Mammary epithelial cell (primary cell): ENCODE data around the gene PCDH19.

ENCODE experiments used
- EZH2 ChIP-seq: IDR thresholded peaks from 2 replicates; pipeline ENCODE4 v1.6.1; 2012; ENCODE audit warnings: low read length, inconsistent platforms, borderline replicate concordance
- TF ChIP-seq, protein P1 (sequence below), 2 donors: IDR thresholded peaks in 1 of 2; conservative IDR thresholded peaks in 1 of 2; 2 replicates each; pipeline ENCODE4 v1.5.1; 2011 to 2012; ENCODE audit warnings: inconsistent platforms in 2 of 2, low read length in 2 of 2, mild to moderate bottlenecking in 2 of 2, control low read depth in 1 of 2, low read depth in 1 of 2; ENCODE audit not compliant: insufficient read depth in 1 of 2; ENCODE audit errors: extremely low read depth in 1 of 2

DNA sequence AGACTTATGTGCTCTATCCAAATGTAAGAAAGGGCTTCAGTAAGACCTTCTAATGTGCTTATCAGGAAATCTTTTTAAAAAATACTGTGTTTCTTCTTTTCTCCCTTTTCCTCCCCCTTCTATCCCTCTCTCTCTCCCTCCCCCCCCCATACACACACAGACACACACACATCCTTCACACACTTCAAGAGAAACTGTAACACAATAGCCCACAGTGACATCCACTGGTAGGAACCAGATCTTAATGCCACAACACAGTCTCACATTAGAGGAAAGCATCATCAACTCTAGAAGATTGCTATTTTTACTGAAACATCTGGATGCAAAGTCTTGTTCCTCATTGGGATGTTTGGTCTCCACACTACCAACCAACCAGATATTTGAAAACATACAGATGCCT lies 4.6 kb downstream of the PCDH19 start:
- TF ChIP-seq, protein P1, sequence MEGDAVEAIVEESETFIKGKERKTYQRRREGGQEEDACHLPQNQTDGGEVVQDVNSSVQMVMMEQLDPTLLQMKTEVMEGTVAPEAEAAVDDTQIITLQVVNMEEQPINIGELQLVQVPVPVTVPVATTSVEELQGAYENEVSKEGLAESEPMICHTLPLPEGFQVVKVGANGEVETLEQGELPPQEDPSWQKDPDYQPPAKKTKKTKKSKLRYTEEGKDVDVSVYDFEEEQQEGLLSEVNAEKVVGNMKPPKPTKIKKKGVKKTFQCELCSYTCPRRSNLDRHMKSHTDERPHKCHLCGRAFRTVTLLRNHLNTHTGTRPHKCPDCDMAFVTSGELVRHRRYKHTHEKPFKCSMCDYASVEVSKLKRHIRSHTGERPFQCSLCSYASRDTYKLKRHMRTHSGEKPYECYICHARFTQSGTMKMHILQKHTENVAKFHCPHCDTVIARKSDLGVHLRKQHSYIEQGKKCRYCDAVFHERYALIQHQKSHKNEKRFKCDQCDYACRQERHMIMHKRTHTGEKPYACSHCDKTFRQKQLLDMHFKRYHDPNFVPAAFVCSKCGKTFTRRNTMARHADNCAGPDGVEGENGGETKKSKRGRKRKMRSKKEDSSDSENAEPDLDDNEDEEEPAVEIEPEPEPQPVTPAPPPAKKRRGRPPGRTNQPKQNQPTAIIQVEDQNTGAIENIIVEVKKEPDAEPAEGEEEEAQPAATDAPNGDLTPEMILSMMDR (conservative IDR thresholded peaks at IDR 0.05 in 1 of 2, IDR thresholded peaks at IDR 0.05 in 1 of 2; ENCODE audit: extremely low read depth in 1 of 2, insufficient read depth in 1 of 2, low read depth in 1 of 2, low read length in 2 of 2) = no peak
- TF ChIP-seq EZH2 = no peak
